ENCODE results near the gene IL16.

The IL16 gene

DNA sequence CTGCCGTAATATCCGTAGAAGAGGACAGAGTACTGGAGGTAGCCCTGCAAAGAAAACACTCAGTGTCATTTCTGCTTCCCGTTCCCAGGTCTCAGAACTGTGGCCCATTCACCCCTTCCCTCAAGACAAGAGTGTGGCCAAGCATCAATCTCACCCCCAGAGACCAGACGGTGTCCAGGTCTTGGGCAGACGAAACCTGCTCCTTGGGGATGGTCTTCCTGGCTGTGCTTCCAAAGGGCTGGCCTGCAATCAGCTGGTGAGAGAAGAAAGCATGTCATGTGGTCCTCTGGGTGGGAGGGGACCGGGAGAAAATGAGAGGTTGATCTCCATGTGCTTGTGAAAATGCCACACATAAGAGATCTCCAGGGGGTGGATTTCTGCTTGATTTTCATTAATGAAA is 161.6 kb downstream of the IL16 start:
- H3K9me3 ChIP-seq (ENCODE audit: control extremely low read depth in 1 of 5, control insufficient read depth in 4 of 5, insufficient read depth in 2 of 5, low read depth in 1 of 5, low read length in 4 of 5) = no peaks in the 10 kb centered on the region
- CTCF ChIA-PET = interaction anchor here (0.9 to 1.8 kb wide), 3 partner anchors 14 to 83 kb away, joined by 3 to 6 read pairs (median 5); no protein-coding TSS in a partner anchor

DNA sequence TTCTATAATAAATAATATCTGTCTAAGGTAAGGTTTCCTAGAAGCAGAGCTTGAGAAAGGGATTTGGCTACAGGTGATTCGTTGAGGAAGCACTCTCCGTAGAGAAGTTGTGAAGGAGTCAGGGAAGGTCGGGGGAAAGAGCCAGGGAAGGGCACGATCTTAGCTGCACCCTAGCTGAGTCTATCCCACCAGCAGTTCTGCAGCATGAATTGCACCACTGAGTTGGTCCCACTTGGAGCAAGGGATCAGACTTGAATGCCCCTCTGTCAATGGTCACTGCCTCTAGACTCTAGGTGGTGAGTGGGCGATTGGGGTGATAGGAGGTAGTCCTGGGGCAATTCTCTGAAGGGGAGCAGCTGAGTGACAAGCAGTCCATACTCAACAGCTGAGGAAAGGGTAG is 163.8 kb downstream of the IL16 start:
- Histone ChIP-seq H3K4me1 (ENCODE audit: control extremely low read depth in 1 of 4, control insufficient read depth in 4 of 4, insufficient read depth in 4 of 4, low read length in 3 of 4) (no peaks in the 10 kb centered on the region), H3K4me3 (ENCODE audit: control insufficient read depth in 1 of 7, extremely low read depth in 1 of 7, insufficient read depth in 4 of 7, low read depth in 2 of 7, low read length in 6 of 7) (no peak overlapping the region), H3K36me3 (ENCODE audit: control insufficient read depth in 4 of 4, insufficient read depth in 4 of 4, low read length in 3 of 4) (peaks cover 0 to 2% (median 0%) of the 10 kb centered on the region in 4 experiments), H3K9me3 (ENCODE audit: control extremely low read depth in 1 of 5, control insufficient read depth in 4 of 5, insufficient read depth in 2 of 5, low read depth in 1 of 5, low read length in 4 of 5) (no peaks in the 10 kb centered on the region), H3K27me3 (replicated peaks in 2 of 5; ENCODE audit: control insufficient read depth in 4 of 5, insufficient read depth in 5 of 5, low read length in 4 of 5) (no peaks in the 10 kb centered on the region), H3K27ac (ENCODE audit: insufficient read depth in 1 of 2, low read depth in 1 of 2, low read length in 2 of 2, poor library complexity in 1 of 2, severe bottlenecking in 2 of 2) (no peak overlapping the region)
- WGBS (ENCODE audit: insufficient coverage) = 94% methylated on average over 5 of the region's 5 CpGs
- ChIA-PET CTCF (no interaction called here), POLR2A (no interaction called here)
- no peak for DNase-seq

More for the DNA sequence above, 161.6 kb downstream of the IL16 start:
- WGBS (ENCODE audit: insufficient coverage) = 100% methylated on average over 4 of the region's 6 CpGs
- DNase-seq = no peak
- no peak overlapping the region for H3K4me3 ChIP-seq (ENCODE audit: control insufficient read depth in 1 of 7, extremely low read depth in 1 of 7, insufficient read depth in 4 of 7, low read depth in 2 of 7, low read length in 6 of 7)
- H3K27ac ChIP-seq (ENCODE audit: insufficient read depth in 1 of 2, low read depth in 1 of 2, low read length in 2 of 2, poor library complexity in 1 of 2, severe bottlenecking in 2 of 2) = no peak overlapping the region
- POLR2A ChIA-PET = no interaction called here
- no peaks in the 10 kb centered on the region for H3K4me1 ChIP-seq (ENCODE audit: control extremely low read depth in 1 of 4, control insufficient read depth in 4 of 4, insufficient read depth in 4 of 4, low read length in 3 of 4)
- H3K36me3 ChIP-seq (ENCODE audit: control insufficient read depth in 4 of 4, insufficient read depth in 4 of 4, low read length in 3 of 4) = peaks cover 0 to under 1% (median 0%) of the 10 kb centered on the region in 4 experiments
- no peaks in the 10 kb centered on the region for H3K27me3 ChIP-seq (replicated peaks in 2 of 5; ENCODE audit: control insufficient read depth in 4 of 5, insufficient read depth in 5 of 5, low read length in 4 of 5)

DNA sequence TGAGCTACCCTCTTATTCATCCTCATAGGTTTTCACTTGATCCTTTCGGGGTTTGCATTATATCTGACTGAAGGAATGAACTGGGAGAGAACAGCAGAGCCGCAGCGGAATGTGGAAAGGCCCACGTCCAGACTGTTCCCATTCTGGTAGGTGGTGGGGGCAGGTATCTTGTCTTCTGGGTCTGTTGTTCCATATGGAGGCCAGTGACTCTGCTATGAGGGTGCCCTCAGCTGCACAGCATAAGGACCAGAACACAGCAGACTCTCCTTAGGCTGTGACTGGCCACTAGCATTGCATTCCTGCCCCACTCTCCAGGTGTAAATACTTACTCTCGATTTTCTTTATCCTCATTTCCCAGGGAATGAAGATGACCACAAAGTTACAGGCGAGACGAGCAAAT is 165.2 kb downstream of the IL16 start:
- CTCF ChIA-PET = interaction anchor here (0.8 kb wide), 1 partner anchor 478 kb away, joined by 3 read pairs; no protein-coding TSS in a partner anchor

DNA sequence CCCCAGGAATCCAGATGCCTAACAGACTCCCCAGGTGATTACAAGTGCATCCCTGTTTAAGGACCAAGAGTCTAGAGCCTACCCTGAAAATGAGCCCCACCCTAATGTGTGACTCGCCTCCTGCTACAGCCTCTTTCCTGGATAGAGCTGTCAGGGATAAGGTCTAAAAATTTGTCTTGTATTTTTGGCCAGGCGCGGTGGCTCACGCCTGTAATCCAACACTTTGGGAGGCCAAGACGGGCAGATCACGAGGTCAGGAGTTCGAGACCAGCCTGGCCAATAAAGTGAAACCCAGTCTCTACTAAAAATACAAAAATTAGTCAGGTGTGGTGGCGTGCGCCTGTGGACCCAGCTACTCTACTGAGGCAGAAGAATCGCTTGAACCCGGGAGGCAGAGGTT is 166.1 kb downstream of the IL16 start:
- WGBS (ENCODE audit: insufficient coverage) = 91% methylated on average over 8 of the region's 11 CpGs
- Histone ChIP-seq H3K4me1 (ENCODE audit: control extremely low read depth in 1 of 4, control insufficient read depth in 4 of 4, insufficient read depth in 4 of 4, low read length in 3 of 4) (no peaks in the 10 kb centered on the region), H3K4me3 (ENCODE audit: control insufficient read depth in 1 of 7, extremely low read depth in 1 of 7, insufficient read depth in 4 of 7, low read depth in 2 of 7, low read length in 6 of 7) (no peak overlapping the region), H3K27me3 (replicated peaks in 2 of 5; ENCODE audit: control insufficient read depth in 4 of 5, insufficient read depth in 5 of 5, low read length in 4 of 5) (no peaks in the 10 kb centered on the region), H3K27ac (ENCODE audit: insufficient read depth in 1 of 2, low read depth in 1 of 2, low read length in 2 of 2, poor library complexity in 1 of 2, severe bottlenecking in 2 of 2) (no peak overlapping the region), H3K9me3 (ENCODE audit: control extremely low read depth in 1 of 5, control insufficient read depth in 4 of 5, insufficient read depth in 2 of 5, low read depth in 1 of 5, low read length in 4 of 5) (no peaks in the 10 kb centered on the region), H3K36me3 (ENCODE audit: control insufficient read depth in 4 of 4, insufficient read depth in 4 of 4, low read length in 3 of 4) (peaks cover 0 to 2% (median 0%) of the 10 kb centered on the region in 4 experiments)
- ChIA-PET POLR2A (no interaction called here), CTCF (no interaction called here)
- DNase-seq = no peak

More for the DNA sequence above, 165.2 kb downstream of the IL16 start:
- no peak for DNase-seq
- POLR2A ChIA-PET = no interaction called here
- no peaks in the 10 kb centered on the region for H3K4me1 ChIP-seq (ENCODE audit: control extremely low read depth in 1 of 4, control insufficient read depth in 4 of 4, insufficient read depth in 4 of 4, low read length in 3 of 4)
- H3K36me3 ChIP-seq (ENCODE audit: control insufficient read depth in 4 of 4, insufficient read depth in 4 of 4, low read length in 3 of 4) = peaks cover 0 to 2% (median 0%) of the 10 kb centered on the region in 4 experiments
- H3K27me3 ChIP-seq (replicated peaks in 2 of 5; ENCODE audit: control insufficient read depth in 4 of 5, insufficient read depth in 5 of 5, low read length in 4 of 5) = no peaks in the 10 kb centered on the region
- no peak overlapping the region for H3K27ac ChIP-seq (ENCODE audit: insufficient read depth in 1 of 2, low read depth in 1 of 2, low read length in 2 of 2, poor library complexity in 1 of 2, severe bottlenecking in 2 of 2)
- 100% methylated on average over 2 of the region's 7 CpGs for WGBS (ENCODE audit: insufficient coverage)
- no peak overlapping the region for H3K4me3 ChIP-seq (ENCODE audit: control insufficient read depth in 1 of 7, extremely low read depth in 1 of 7, insufficient read depth in 4 of 7, low read depth in 2 of 7, low read length in 6 of 7)
- H3K9me3 ChIP-seq (ENCODE audit: control extremely low read depth in 1 of 5, control insufficient read depth in 4 of 5, insufficient read depth in 2 of 5, low read depth in 1 of 5, low read length in 4 of 5) = no peaks in the 10 kb centered on the region

DNA sequence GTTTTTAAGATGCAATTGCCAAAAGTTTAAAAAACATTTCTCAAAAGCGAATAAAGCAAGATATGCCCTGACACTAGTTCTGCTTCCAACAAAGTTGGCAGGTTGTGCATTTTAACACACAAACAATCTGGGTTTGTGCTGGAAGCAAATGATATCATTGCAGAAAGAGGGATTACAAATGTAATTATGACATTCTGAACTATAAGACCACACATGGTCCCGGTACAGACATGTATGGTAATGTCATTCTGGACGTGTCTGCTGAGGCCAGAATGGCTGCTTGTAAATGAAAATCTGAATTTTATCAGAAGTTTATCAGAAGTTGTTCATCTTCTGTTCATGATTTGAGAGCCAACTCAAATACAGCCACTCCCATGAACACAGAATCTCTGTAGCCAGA is 166.6 kb downstream of the IL16 start:
- H3K4me3 ChIP-seq (ENCODE audit: control insufficient read depth in 1 of 7, extremely low read depth in 1 of 7, insufficient read depth in 4 of 7, low read depth in 2 of 7, low read length in 6 of 7) = no peak overlapping the region
- H3K27ac ChIP-seq (ENCODE audit: insufficient read depth in 1 of 2, low read depth in 1 of 2, low read length in 2 of 2, poor library complexity in 1 of 2, severe bottlenecking in 2 of 2) = no peak overlapping the region
- no peaks in the 10 kb centered on the region for H3K9me3 ChIP-seq (ENCODE audit: control extremely low read depth in 1 of 5, control insufficient read depth in 4 of 5, insufficient read depth in 2 of 5, low read depth in 1 of 5, low read length in 4 of 5)
- H3K27me3 ChIP-seq (replicated peaks in 2 of 5; ENCODE audit: control insufficient read depth in 4 of 5, insufficient read depth in 5 of 5, low read length in 4 of 5) = no peaks in the 10 kb centered on the region
- H3K36me3 ChIP-seq (ENCODE audit: control insufficient read depth in 4 of 4, insufficient read depth in 4 of 4, low read length in 3 of 4) = peaks cover 0 to 2% (median 0%) of the 10 kb centered on the region in 4 experiments
- DNase-seq = no peak
- no CpG with 5 or more reads among the region's 3 CpGs for WGBS (ENCODE audit: insufficient coverage)
- ChIA-PET CTCF (no interaction called here), POLR2A (no interaction called here)
- no peaks in the 10 kb centered on the region for H3K4me1 ChIP-seq (ENCODE audit: control extremely low read depth in 1 of 4, control insufficient read depth in 4 of 4, insufficient read depth in 4 of 4, low read length in 3 of 4)

Data from common myeloid progenitor, CD34-positive (primary cell).